ENCODE data around the gene USP33. TPM values are rescaled to one million over a fixed set of nuclear protein-coding genes. Genes with fewer than 3 reads are reported as not detected.

USP33 gene
- total and polyA plus RNA-seq, 10 of the 15 experiments (the other 5 are each of a cell fraction or from before 2014, with no cell fraction given) = 13.1 to 49.9 (median 32.2) TPM

DNA sequence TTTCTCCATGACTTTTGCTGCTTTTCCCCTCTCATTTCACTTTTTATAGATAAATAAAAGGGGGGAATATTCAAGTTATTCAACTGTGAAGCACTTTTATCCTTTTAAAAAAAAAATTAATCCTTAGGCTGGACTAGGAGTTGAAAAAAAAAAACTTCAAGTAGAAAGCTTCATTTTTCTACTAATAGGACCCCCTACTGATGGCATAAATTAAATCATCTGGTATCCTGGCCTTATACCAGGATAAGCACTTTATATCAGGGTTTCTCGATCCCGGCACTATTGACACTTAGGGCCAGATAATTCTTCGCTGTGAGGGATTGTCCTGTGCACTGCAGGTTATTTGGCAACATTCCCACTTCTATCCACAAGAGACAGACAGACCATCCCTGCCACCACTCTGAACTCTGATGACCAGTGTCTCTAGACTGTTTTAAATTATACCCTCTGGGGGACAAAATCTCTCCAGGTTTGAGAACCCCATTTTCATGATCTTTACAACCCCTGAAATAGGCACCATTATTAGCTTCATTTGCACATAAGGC is 17.6 kb downstream of the USP33 start:
- no peak overlapping the region for H3K9ac ChIP-seq (ENCODE audit: control insufficient read depth, insufficient read depth, low read length)
- no peak overlapping the region for H3K4me2 ChIP-seq (ENCODE audit: control insufficient read depth, insufficient read depth)
- no peaks in the 10 kb centered on the region for H3K4me1 ChIP-seq (ENCODE audit: control insufficient read depth, insufficient read depth, low read length)
- no peak overlapping the region for H3K4me3 ChIP-seq
- SMC1A ChIA-PET (ENCODE audit: uncharacterized antibody, unreplicated experiment) = no interaction called here
- TF ChIP-seq STAT1 (conservative IDR thresholded peaks at IDR 0.05) (no peak), ZNF384 (IDR thresholded peaks at IDR 0.05; ENCODE audit: borderline replicate concordance, low read depth, low read length) (no peak), KAT2A (conservative IDR thresholded peaks at IDR 0.05; ENCODE audit: control insufficient read depth, low read depth, low read length) (no peak), NFYA (IDR thresholded peaks at IDR 0.05; ENCODE audit: borderline replicate concordance, low read depth, low read length) (no peak), MYB (IDR thresholded peaks at IDR 0.05; ENCODE audit: borderline replicate concordance, low read depth, low read length) (no peak), RBBP5 (conservative IDR thresholded peaks at IDR 0.05) (no peak), NR2F1 (conservative IDR thresholded peaks at IDR 0.05) (no peak), GABPA (IDR thresholded peaks at IDR 0.05; ENCODE audit: low read depth) (no peak), FOXM1 (IDR thresholded peaks at IDR 0.05; ENCODE audit: low read depth, low read length) (no peak), SREBF1 (IDR thresholded peaks at IDR 0.05; ENCODE audit: low read length) (no peak), DPF2 (IDR thresholded peaks at IDR 0.05) (no peak), POLR2AphosphoS2 (IDR thresholded peaks at IDR 0.05; ENCODE audit: low read depth, low read length) (no peak), PAX8 (IDR thresholded peaks at IDR 0.05) (no peak), BMI1 (IDR thresholded peaks at IDR 0.05; ENCODE audit: borderline replicate concordance) (no peak), EZH2 (IDR thresholded peaks at IDR 0.05; ENCODE audit: borderline replicate concordance, control insufficient read depth, low read depth, low read length) (no peak), ESRRA (IDR thresholded peaks at IDR 0.05; ENCODE audit: low read length) (no peak), SIX5 (IDR thresholded peaks at IDR 0.05; ENCODE audit: low read depth, low read length, severe bottlenecking) (no peak), PML (IDR thresholded peaks at IDR 0.05; ENCODE audit: low read length) (no peak)
- TF ChIP-seq, protein P1, sequence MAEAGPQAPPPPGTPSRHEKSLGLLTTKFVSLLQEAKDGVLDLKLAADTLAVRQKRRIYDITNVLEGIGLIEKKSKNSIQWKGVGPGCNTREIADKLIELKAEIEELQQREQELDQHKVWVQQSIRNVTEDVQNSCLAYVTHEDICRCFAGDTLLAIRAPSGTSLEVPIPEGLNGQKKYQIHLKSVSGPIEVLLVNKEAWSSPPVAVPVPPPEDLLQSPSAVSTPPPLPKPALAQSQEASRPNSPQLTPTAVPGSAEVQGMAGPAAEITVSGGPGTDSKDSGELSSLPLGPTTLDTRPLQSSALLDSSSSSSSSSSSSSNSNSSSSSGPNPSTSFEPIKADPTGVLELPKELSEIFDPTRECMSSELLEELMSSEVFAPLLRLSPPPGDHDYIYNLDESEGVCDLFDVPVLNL (IDR thresholded peaks at IDR 0.05; ENCODE audit: low read depth, low read length) = no peak
- TF ChIP-seq, protein P2, sequence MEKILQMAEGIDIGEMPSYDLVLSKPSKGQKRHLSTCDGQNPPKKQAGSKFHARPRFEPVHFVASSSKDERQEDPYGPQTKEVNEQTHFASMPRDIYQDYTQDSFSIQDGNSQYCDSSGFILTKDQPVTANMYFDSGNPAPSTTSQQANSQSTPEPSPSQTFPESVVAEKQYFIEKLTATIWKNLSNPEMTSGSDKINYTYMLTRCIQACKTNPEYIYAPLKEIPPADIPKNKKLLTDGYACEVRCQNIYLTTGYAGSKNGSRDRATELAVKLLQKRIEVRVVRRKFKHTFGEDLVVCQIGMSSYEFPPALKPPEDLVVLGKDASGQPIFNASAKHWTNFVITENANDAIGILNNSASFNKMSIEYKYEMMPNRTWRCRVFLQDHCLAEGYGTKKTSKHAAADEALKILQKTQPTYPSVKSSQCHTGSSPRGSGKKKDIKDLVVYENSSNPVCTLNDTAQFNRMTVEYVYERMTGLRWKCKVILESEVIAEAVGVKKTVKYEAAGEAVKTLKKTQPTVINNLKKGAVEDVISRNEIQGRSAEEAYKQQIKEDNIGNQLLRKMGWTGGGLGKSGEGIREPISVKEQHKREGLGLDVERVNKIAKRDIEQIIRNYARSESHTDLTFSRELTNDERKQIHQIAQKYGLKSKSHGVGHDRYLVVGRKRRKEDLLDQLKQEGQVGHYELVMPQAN (conservative IDR thresholded peaks at IDR 0.05) = no peak
- DNase-seq (ENCODE audit: low read depth, low spot score) (no peak), ATAC-seq (no peak), FAIRE-seq (no peak)
- no peak overlapping the region for H2AFZ ChIP-seq (ENCODE audit: control insufficient read depth, low read depth, low read length)
- no peaks in the 10 kb centered on the region; the same call in 2 of the 3 replicates for H3K9me3 ChIP-seq (replicated peaks; ENCODE audit: control insufficient read depth, insufficient read depth, low read length)
- intact Hi-C loops (cut with micrococcal nuclease; ENCODE audit: unreplicated experiment) (no loop called here), in situ Hi-C loops (cut with MboI) (no loop called here)
- RAD21 ChIA-PET (ENCODE audit: unreplicated experiment) = interaction anchor here (1.1 kb wide), 1 partner anchor 372 kb away, joined by 4 read pairs; no protein-coding TSS in a partner anchor
- BruUV-seq (replicated peaks) = no TSS peak
- CTCF ChIA-PET = interaction anchor here (1.0 kb wide), 1 partner anchor 158 kb away, joined by 3 read pairs; no protein-coding TSS in a partner anchor
- peaks cover 0 to 10% of the 10 kb centered on the region in 2 experiments; a peak in 3 of 4 replicates for H3K36me3 ChIP-seq (ENCODE audit: control insufficient read depth in 2 of 2, insufficient read depth in 2 of 2, low read length in 1 of 2)
- H4K20me1 ChIP-seq (ENCODE audit: control insufficient read depth, insufficient read depth) = no peaks in the 10 kb centered on the region
- peaks cover 8% of the 10 kb centered on the region for H3K79me2 ChIP-seq (ENCODE audit: control insufficient read depth, insufficient read depth, low read length)
- no peaks in the 10 kb centered on the region for H3K27me3 ChIP-seq (replicated peaks in 1 of 2; ENCODE audit: control insufficient read depth in 2 of 2, insufficient read depth in 2 of 2, low read length in 1 of 2)
- POLR2A ChIA-PET = no interaction called here
- no peak overlapping the region for H3K27ac ChIP-seq (ENCODE audit: control insufficient read depth, insufficient read depth)
- WGBS (ENCODE audit: insufficient coverage, insufficient replicate concordance, low lambda C conversion rate, missing lambda C conversion rate) = 100% methylated on average over 3 of the region's 3 CpGs

All from GM12878 (cell line).